C4-2B (cell line): ENCODE results near the gene PITPNC1.

Source experiments
- CTCF ChIP-seq: fragments of 450-650 bp; conservative IDR thresholded peaks from 2 replicates; pipeline ENCODE4 v1.5.1; 2017; ENCODE audit warnings: mild to moderate bottlenecking
- ZFX ChIP-seq: fragments of 450-650 bp; IDR thresholded peaks from 2 replicates; pipeline ENCODE4 v1.6.1; 2017

DNA sequence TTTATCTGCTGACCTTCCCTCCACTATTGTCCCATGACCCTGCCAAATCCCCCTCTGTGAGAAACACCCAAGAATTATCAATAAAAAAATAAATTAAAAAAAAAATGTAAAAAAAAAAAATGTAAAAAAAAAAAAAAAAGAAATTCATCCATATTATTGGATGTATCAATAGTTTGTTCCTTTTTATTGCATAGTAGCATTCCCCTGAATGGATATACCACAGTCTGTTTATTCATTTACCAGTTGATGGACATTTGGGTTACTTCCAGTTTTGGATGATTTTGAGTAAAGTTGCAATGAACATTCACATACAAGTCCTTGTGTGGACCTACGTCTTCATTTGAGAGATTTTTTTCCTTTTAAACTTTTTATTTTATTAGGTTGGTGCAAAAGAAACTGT is 94.0 kb downstream of the PITPNC1 start:
- TF ChIP-seq CTCF, result no peak
- no peak for TF ChIP-seq ZFX
